Tibial nerve (tissue), 4 donors: ENCODE data around the gene KCNA2. TPM values are rescaled to one million over a fixed set of nuclear protein-coding genes. Genes with fewer than 3 reads are reported as not detected.
A peak's percentile ranks its signal among the peaks of the same experiment; 100 is the strongest.

Experiments used
- DNase-seq, 2 donors: peaks; one replicate each; pipeline ENCODE4 v3.0.0-alpha.2; 2019; ENCODE audit warnings: low spot score in 2 of 2
- H3K27ac ChIP-seq, 4 donors: fragments of 200-600 bp; sonication (generic) in 3 of 4; one replicate each; pipeline ENCODE4 v1.5.1; 2017 to 2019; ENCODE audit warnings: mild to moderate bottlenecking in 1 of 4
- H3K27me3 ChIP-seq, 2 donors: fragments of 200-600 bp; sonication (generic) in 1 of 2; one replicate each; pipeline versions ENCODE4 v1.5.1 to v1.6.0; 2017 to 2019
- H3K36me3 ChIP-seq, 3 donors: fragments of 200-600 bp; sonication (generic); one replicate each; pipeline ENCODE4 v1.5.1; 2018 to 2019
- H3K4me1 ChIP-seq, 4 donors: fragments of 200-600 bp; sonication (generic) in 3 of 4; one replicate each; pipeline ENCODE4 v1.5.1; 2017 to 2019
- H3K4me3 ChIP-seq, 4 donors: fragments of 200-600 bp; sonication (generic) in 3 of 4; one replicate each; pipeline ENCODE4 v1.5.1; 2017 to 2019; ENCODE audit warnings: mild to moderate bottlenecking in 1 of 4, moderate library complexity in 1 of 4
- H3K9me3 ChIP-seq, 4 donors: fragments of 200-600 bp; sonication (generic) in 3 of 4; one replicate each; pipeline ENCODE4 v1.5.1; 2017 to 2019
- CTCF ChIP-seq, 5 experiments: fragments of 200-600 bp in 3 of 5; fragments of 450-650 bp in 2 of 5; sonication (generic) in 3 of 5; IDR thresholded peaks; one replicate each; pipeline ENCODE4 v1.5.1; 2016 to 2019; ENCODE audit warnings: antibody characterized with exemption in 5 of 5, mild to moderate bottlenecking in 3 of 5, moderate library complexity in 2 of 5
- EP300 ChIP-seq, 2 donors: sonication (generic); formaldehyde crosslinking; IDR thresholded peaks; one replicate each; pipeline ENCODE4 v1.6.1; 2017; ENCODE audit warnings: antibody characterized with exemption in 2 of 2, mild to moderate bottlenecking in 1 of 2
- POLR2A ChIP-seq, 2 donors: fragments of 450-650 bp; IDR thresholded peaks; one replicate each; pipeline ENCODE4 v1.6.1; 2017; ENCODE audit warnings: antibody characterized with exemption in 2 of 2, mild to moderate bottlenecking in 2 of 2, moderate library complexity in 2 of 2
- WGBS, 2 donors: methylation state at CpG; one replicate each; pipeline ENCODE4 v1.1.5; 2018; 5-methylcytosine and 5-hydroxymethylcytosine counted together
- total RNA-seq, 4 donors: library from RNA; depleted of rRNA; stranded (reverse); fragments of >200 nt; gene quantifications; one replicate each; pipeline ENCODE4 v1.1.0, GENCODE V29; 2016

The KCNA2 gene
- total RNA-seq, 4 donors from 2014 or later, result 10.2 to 22.0 (median 16.5) TPM

- peaks cover 0 to 15% (median 7%) of the 10 kb centered on the region in 4 donors for H3K4me1 ChIP-seq
- 44 to 58% methylated on average over 3 of the region's 3 CpGs for whole genome bisulfite sequencing, 2 donors
- TF ChIP-seq POLR2A (IDR thresholded peaks at IDR 0.05) (no peak), CTCF (IDR thresholded peaks at IDR 0.05) (no peak), EP300 (IDR thresholded peaks at IDR 0.05) (no peak)
- H3K36me3 ChIP-seq, result no peaks in the 10 kb centered on the region
- no peak for DNase-seq
- no peaks in the 10 kb centered on the region for H3K27me3 ChIP-seq
- H3K9me3 ChIP-seq, result no peaks in the 10 kb centered on the region
- H3K4me3 ChIP-seq, result no peak overlapping the region
- H3K27ac ChIP-seq, result peak overlapping the region in 1 of 4 donors; percentile 9
Observed at GRCh38 chr1:110637475-110637874, 31.3 kb upstream of the KCNA2 start.

GRCh38 chr1:110636149-110636935 is 30.2 kb upstream of the KCNA2 start:
- Histone ChIP-seq H3K4me1 (peaks cover 0 to 24% (median 7%) of the 10 kb centered on the region in 4 donors), H3K27ac (peak overlapping the region in 1 of 4 donors; percentile 38), H3K27me3 (no peaks in the 10 kb centered on the region), H3K9me3 (no peaks in the 10 kb centered on the region), H3K4me3 (no peak overlapping the region), H3K36me3 (no peaks in the 10 kb centered on the region)
- TF ChIP-seq CTCF (IDR thresholded peaks at IDR 0.05) (no peak), POLR2A (IDR thresholded peaks at IDR 0.05) (no peak), EP300 (IDR thresholded peaks at IDR 0.05) (no peak)
- WGBS, 2 donors, result 77 to 81% methylated on average over 4 of the region's 4 CpGs
- no peak for DNase-seq

GRCh38 chr1:110635434-110635833 is 29.3 kb upstream of the KCNA2 start:
- Histone ChIP-seq H3K4me1 (peaks cover 0 to 24% (median 7%) of the 10 kb centered on the region in 4 donors), H3K36me3 (no peaks in the 10 kb centered on the region)

GRCh38 chr1:110634455-110635311 is 28.5 kb upstream of the KCNA2 start:
- no peak for TF ChIP-seq CTCF (IDR thresholded peaks at IDR 0.05)
- no peak for TF ChIP-seq POLR2A (IDR thresholded peaks at IDR 0.05)
- TF ChIP-seq EP300 (IDR thresholded peaks at IDR 0.05), result no peak
- no peak overlapping the region for H3K4me3 ChIP-seq
- WGBS, 2 donors, result 39 to 43% methylated on average over 7 of the region's 7 CpGs

More at GRCh38 chr1:110635434-110635833, 29.3 kb upstream of the KCNA2 start:
- Histone ChIP-seq H3K4me3 (no peak overlapping the region), H3K27ac (peak overlapping the region in 1 of 4 donors; percentile 38), H3K9me3 (no peaks in the 10 kb centered on the region), H3K27me3 (no peaks in the 10 kb centered on the region)
- no peak for DNase-seq
- TF ChIP-seq EP300 (IDR thresholded peaks at IDR 0.05) (no peak), POLR2A (IDR thresholded peaks at IDR 0.05) (no peak), CTCF (IDR thresholded peaks at IDR 0.05) (no peak)
- 84 to 85% methylated on average over 2 of the region's 2 CpGs for WGBS, 2 donors

More at GRCh38 chr1:110634455-110635311, 28.5 kb upstream of the KCNA2 start:
- peak overlapping the region in 1 of 4 donors; percentile 38 for H3K27ac ChIP-seq
- peaks cover 0 to 24% (median 7%) of the 10 kb centered on the region in 4 donors for H3K4me1 ChIP-seq
- H3K36me3 ChIP-seq, result no peaks in the 10 kb centered on the region
- no peaks in the 10 kb centered on the region for H3K9me3 ChIP-seq
- peak in 1 of 2 donors; percentile 21 for DNase-seq
- no peaks in the 10 kb centered on the region for H3K27me3 ChIP-seq
